ENCODE results near the gene PGAM2.
A peak's percentile ranks its signal among the peaks of the same experiment; 100 is the strongest.

Gene PGAM2

DNA sequence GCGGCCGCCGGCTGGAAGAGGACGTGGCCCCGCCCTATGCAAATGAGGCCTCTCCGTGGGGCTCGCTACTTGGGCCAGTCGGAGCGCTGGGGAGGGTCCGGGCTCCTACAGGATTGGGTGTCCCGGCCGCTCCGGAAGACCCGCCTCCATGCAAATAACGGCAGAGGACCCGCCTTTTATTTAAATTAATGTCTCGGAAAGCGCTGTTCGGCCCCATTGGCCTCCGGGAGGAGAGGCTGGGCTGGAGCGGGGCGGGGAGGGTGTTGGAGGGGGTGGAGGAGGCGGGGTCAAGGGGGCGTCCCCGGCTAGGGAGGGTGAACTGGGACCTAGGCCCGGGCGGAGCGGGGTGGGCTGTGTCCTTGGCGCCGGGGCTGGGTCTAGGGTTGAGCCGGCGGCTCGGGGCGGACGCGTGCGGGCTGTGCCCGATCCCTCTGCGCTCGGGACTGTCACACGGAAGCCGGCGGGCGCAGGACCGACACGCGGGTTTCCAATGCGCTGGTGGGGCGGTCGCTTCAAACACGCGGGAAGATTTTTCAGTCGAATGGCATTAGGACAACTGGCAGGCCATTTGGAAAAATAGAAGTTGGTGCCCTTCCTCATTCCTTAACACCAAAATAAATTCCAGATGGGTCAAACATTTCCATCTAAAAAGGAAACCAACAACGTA, 17.3 kb upstream of the PGAM2 start:
- peak; percentile 96 for DNase-seq

DNA sequence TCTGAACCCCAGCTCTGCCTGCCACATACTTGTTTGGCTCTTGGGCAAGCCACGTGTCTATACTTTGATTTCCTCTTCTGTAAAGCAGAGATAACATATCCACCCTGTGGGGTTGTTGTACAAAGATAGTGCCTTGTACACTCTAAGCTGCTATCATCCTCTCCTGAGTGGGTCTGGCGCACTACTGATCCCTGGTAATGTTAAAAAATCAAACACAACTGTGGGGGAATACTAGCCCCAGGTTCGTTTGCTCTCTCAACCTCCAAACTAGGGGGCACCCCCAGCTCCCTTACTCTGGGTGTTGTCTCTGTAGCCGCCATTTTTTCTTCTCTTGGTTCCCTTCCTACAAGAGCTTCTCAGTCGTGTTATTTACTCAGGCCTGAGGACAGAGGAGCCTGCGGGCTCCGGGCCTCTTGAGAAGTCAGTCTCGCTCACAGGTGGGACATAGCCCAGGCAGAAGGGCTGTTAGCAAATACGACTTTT, 15.9 kb upstream of the PGAM2 start:
- no peak for DNase-seq

DNA sequence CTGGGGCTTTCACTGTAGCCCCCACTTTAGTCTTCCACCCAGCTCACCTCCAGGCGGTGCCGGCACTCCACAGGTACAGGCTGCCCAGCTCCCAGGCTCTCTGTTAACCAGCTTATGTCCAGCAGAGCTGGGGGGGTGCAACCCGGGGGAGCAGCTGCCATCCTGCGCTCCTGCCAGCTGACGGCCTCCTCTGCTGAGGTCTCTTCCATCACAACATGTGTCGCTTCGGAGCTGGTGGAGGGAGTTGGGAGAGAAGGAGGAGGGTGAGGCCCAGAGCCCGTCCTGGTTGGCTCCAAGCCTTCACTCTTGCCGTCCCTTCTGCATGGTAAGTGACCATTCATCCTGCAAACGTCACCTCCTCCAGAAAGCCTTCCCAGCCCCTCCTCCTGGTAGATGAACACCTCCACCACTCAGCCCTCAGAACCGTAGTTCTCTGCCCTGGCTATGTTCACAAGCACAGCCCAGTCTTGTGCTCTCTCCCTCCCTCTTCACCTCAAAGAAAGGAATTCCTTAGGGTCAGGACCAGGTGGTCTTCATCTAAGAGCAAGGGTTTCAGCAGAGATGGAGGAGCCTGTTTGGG, 15.4 kb upstream of the PGAM2 start:
- no peak for DNase-seq

DNA sequence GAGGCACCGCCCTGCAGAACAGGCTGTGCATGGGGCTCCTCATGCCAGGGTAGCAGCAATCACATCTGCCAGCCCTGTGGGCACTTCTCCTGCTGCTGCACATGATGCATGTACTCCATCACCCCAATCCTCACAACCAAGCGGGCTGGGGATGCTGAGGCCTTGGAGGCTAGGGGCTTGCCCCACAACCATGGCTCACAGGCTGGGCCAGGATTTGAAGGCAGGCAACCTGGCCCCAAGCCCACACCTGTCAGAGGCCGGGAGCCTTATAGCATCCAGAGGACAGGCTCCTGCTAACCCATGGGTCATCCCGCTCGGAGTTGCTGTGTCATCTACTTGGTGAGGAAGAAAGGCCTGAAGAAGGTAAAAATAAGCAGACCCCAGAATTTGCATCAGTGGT, 14.8 kb upstream of the PGAM2 start:
- DNase-seq: no peak

DNA sequence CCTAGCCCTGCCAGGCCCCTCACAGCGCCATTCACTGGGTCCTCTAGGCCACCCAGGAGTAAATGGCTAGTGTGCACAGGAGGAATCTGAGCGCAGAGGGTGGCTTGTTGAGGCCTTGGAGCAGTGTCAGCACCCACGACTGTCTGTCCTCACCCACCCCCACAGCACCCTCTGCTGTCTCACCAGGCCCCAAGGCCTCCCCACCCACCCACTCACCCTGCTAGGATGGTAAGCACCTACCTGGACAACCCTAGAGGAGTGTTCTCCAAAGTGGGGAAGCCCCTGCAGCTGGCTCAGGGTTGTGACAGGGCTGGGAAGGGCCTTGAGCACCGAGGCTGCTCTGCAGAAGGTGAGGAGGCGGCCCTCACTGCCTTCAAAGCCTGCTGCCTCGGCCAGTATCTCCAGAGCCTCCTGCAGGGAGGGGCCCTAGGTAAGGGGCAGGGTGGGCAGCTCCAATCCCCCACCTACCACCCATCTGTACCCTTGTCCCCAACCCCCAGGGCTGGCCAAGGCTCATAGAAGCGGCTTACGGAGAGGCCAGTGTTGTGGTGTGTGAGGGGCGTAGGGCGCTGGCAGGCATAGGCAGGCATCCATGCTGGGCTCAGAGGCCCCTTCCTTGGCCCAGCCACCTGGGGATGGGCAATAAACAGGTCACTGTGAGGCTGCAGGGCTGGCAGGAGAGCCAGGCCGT, 14.1 kb upstream of the PGAM2 start:
- DNase-seq: no peak

DNA sequence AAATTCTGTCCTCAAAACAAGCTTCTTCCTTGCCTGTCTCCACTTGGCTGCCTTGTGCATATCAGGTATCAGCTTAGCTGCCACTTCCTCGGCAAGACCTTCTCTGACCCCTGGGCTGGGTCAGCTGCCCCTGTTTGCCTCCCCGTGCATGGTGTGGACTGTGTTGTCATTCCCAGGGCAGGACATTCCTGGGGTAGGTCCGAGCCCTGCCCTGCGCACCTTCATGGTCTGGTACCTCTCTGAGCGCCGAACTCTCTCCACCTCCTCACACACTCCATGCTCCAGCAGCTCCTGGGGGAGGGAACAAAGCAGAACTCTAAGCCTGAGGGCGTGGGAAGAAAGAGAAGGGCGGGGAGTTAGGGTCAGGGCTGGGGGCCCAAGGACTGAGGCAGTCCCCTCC, 13.2 kb upstream of the PGAM2 start:
- no peak for DNase-seq

DNA sequence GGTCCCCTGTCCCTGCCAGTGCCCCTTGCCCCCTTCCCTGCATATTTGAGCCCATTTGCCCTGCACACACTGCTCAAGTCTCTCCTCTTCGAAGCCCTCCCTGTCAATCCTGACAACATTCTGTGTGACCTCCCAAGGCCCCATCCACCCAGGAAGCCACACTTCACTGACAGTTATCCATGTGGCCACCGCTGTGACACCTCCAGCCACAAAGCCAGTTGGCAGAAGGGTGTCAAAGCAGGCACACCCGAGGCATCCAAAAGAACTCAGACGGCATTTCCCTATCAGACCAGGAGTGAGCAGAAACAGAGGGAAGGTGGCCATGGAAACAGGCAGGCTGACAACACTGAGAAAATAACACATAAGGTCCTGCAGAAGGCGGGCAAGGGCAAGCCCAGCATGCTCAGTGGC, 12.3 kb upstream of the PGAM2 start:
- no peak for DNase-seq

DNA sequence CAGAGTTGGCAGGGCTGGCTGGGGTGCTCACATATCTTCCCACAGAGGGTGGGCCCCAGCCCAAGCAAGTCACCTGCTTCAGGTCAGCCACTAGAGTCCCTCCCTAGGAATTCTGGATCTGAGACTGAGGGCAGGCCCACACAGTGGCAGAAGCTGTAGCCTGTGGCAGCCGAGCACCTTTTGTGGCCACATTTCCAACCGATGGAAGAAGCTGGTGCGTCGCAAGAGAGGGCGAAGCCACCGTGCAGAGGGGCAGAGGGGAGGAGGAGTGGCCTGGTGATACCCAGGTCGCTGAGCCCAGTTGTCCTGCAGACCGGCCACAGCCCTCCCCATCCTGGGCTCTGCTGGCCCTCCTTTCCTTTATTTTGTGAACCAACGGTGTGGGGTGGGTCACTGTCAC, 11.7 kb upstream of the PGAM2 start:
- DNase-seq: no peak

DNA sequence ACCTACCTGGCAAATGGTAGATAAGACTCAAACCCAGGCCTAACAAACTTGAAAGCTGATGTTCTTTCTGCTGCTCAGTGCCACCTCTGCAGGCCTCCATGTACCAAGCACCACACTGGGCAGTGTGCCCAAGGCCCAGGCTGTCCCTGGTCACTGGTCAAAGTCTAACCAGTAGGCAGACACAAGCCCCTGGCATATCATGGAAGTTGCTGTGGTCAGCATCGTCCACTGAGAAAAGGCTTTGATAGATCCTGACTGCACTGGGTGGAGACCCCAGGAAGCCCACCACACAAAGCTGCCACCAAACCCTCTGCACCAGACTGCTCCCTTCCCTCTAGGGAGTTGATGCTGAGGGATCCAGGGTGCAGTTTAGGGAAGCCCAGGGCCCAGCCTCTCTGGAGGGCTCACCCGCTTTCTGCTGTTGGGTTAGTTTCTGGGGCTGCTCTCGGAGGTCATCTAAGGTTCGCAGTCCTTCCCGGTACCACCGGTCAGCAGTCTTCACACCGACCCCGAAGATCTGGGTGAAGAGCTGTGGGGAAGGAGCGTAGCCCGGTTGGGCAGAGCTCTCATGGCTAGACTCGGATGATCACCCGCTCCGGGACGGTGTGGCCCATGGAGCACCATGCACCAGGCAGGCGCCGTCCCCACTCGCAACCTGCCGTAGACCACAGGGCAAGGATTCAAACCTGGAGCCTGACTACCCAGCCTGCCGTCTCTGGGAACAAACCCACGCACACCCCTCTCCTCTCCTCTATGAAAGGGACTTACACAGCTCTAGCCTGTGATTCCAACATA, 10.9 kb upstream of the PGAM2 start:
- no peak for DNase-seq

DNA sequence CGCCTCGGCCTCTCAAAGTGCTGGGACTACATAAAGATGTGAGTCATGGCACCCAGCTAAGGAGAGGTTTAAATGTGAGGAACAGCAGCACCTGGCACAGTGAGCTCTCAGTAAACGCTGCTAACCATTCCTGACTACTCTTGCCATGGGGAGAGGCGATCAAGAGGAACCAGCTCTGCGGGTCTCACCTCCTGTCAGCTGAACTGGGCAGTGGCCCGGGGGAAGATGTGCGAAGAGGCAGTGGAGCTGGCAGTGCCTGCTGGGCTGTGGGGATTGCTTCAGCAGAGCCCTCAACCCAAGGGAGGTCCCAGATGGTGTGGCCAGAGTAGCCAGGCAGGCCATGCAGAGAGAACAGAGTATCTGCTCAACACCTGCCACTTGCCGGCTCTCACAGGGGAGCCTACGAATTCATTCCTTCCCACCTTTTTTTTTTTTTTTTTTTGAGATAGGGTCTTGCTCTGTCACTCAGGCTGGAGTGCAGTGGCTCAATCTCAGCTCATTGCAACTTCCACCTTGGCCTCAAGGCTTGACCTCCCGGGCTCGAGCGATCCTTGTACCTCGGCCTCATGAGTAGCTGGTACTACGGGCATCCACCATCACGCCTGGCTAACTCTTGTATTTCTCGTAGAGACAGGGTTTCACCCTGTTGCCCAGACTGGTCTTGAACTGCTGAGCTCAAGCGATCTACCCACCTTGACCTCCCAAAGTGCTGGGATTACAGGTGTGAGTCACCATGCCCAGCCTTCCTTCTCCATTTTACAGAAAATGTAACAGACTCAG, 10.1 kb upstream of the PGAM2 start:
- DNase-seq: no peak

DNA sequence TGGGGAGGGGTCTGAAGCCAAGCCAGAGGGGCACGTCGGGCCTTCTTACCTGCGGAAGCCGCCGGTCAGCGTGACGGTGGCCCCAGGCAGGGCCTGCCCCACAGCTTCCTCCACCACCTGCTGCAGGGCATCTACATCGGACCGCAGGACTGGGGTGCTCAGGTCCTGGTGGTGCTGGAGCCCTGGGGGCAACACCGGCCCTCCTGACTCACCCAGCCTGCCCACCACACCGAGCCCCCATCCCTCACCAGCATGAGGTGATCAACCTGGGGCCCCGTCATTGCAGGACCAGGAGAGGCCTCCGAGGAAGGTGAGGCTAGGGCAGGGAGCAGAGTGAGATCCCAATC, 9.0 kb upstream of the PGAM2 start:
- no peak for DNase-seq

DNA sequence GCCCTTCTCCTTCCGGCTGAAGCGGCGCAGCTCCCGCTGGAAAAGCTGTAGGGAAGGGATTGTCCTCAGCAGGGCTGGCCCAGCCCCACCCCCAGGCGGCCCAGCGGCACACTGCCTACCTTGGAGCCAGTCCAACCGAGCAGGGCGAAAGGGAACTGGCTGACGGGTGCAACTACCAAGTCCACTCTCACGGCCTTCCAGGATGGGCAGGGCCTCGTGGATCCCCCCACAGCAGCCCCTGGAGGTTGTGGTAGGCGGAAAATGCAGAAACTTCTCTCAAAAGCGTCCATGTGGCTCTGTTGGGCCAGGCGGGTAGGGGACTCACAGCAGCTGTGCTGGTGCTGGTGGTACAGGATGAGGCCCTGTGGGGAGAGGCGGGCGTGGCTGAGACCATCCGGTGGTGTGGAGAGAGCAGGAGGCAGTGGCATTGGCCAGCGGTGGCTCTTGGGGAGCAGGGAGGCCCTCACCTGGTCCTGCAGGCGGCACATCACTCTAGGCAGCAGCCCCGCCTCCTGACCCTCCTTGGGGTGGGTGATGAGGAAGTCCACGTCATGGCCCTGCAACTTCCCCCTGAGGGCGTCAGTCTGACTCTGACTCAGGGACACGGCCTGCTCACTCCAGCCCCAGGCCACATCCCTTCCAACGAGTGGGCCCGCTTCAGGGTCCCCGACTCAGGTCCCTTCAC, 8.4 kb upstream of the PGAM2 start:
- DNase-seq: no peak

DNA sequence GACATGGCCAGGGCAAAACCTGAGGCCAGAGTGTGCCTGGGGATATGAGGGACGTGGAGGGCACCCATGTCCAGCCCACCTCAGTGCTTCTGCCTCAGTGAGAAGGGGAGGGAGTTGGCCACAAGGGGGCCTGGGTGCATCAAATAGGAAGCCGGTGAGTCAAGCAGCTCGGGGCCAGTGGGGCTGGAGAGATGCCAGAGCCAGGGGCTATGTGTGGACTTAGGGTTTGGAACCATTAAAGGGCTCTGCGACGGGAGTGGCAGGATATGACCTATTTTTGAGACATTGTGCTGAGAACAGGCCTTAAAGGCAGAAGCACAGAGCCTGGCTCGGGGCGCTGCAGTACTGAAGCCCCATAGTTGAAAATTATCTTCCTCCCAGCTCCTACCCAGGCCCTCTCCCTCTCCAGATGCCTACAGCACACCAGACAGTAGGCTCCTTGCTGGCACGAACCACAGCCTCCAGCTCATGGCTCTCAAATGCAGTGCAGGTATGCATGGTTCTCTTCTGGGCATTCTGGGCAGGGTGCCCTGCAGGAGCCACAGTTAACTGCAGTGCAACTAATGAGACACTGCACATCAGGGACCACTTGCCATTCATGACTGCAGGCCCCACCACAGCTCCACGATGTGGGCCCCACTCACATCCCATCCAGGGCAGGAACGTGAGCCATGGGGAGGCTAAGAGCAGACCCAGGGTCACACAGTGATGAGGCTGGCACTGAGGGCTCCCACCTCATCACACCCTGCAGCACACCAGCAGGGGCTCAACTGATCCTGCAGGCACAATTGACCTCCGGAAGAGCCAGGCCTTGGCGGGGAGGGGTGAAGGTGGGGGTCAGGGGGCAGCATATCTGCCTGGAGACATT, 7.2 kb upstream of the PGAM2 start:
- DNase-seq: no peak

DNA sequence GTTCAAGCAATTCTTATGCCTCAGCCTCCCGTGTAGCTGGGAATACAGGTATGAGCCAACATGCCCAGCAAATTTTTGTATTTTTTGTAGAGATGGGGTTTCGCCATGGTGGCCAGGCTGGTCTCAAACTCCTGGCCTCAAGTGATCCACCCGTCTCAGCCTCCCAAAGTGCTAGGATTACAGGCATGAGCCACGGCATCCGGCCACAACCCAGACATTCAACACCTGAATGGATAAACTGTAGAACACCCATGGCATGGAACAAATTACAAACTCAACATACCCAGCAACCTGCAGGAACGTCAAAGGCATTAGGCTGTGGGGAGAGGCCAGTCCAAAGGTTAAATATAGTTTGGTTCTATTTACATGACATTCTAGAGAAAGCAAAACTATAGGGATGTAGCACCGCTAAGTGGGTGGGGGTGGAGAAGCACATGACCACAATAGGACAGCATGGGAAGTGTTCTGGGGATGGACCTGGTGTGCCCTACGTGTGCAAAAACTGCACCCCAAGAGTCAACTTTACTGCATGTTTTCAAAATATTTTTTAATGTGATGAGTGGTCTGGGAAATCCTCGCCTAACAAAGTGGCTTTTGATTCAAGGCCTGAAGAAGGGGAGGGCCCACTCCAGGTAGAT, 6.5 kb upstream of the PGAM2 start:
- no peak for DNase-seq

DNA sequence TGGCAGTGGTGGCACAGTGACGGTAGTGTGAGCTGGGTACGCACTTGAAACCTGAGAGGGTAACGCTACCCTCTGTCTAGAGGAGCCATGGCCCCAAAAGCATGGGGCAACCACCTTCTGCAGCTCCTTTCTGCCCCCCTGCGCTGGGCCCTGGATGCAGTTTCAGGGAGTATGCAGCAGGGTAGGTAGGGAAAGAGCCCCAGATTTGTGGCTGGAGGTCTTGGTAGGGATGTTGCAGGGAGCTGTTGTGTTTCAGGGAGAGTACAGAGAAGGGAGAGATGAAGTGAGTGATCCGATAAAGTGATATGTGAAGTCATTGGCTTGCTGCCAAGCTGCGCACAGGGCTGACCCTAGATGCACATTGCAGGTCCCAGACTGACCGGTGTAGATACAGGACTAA, 2.7 kb upstream of the PGAM2 start:
- no peak for DNase-seq

DNA sequence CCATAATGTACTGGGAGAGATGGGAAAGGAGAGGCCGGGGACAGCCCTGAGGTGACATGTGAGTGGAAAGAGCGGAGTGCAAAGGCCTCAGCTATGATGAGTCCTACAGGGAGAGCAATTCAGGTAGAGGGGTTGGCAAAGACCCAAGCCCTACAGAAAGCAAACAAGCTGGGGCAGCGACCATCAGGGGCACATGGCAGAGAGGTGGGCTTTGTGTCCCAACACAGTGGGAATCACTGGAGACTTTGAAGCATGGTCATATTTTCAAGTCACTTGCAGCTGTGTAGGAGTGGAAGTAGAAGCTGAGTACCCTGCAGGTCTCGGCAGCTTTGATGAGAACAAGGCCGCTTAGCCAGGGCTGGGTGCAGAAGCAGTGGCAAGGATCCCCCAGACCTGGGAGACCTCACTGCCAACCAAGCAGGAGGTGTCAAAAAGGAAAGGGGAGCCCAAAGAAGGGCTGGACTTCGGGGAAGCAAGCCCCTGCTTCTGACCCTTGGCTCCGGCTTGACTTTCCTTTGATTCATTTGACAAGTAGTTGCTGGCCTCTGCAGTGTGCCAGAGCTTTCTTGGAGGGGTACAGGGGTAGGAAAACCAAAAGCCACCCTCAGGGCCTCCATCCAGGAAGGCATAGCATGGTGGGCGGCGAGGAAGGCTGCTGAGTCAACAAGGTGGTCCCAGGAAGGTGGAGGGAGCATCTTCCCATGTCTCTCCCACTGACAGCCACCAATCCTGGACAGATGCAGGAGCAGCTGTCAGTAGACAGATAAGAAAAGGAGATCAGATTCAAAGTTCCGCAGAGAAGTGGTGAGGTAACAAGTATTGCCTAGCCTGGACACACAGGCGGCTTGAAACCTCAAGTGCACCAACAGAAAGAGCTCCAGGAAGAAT, 1.9 kb upstream of the PGAM2 start:
- DNase-seq: no peak

DNA sequence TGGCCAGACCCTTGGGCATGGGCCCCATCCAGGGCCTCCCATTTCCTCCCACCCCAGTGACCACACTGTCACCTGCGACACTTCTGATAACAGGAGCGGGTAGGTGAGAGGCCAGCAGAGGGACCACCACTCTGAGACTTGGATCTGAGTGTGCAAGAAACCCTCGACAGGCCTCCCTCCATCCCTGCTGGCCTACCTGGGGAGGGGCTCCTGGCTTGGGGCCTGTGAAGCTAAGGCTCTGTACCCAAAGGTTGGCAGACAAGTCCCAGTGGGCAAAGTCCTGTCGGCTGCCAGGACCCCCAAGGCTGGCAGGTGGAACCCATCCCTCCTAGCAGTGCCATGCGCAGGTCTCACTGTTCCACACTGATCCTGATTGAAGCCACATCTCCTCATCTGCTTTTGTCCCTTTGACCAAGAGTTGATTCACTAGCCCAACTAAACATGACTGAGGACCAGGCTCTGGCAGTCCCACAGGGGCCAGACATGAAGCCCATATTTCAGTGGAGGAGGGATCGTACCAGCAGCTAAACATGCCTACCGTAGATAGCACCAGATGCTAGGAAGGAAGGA, 1.2 kb upstream of the PGAM2 start:
- no peak for DNase-seq

DNA sequence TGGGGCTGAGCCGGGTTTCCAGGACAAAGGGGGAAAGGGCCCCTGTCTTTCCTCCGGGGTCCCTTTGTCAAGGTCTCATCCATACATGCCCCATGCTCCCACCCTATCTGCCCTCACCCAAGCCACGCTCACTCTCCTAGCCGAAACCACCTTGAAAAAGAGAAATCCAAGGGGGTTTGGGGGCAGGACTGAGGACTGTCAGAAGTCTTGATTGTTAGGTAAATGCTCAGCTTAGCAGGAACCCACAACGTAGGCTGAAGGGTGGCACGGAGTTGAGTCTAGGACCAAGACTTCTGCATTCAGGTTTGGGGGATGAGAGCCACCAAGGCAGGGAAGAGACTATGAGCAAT, 719 bp upstream of the PGAM2 start:
- no peak for DNase-seq

DNA sequence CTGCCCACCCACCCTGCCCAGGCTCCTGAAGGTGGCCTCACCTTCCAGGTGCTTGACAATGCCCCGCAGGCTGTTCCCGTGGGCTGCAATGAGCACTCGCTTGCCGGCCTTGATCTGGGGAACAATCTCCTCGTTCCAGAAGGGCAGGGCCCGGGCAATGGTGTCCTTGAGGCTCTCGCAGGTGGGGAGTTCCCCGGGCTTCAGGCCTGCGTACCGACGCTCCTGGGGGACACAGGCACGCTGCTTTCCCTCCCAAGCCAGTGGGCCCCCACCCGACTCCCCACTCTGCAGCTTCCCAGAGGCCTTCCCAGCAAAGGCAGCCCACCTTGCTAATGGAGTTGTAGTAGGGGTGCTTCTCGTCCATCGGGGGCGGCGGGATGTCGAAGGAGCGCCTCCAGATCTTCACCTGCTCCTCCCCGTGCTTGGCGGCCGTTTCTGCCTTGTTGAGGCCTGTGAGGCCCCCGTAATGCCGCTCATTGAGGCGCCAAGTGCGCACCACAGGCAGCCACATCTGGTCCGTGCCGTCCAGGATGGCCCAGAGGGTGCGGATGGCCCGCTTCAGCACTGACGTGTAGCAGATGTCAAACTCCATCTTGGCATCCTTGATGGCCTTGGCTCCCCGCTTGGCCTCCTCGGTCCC, 456 bp downstream of the PGAM2 start:
- no peak for DNase-seq
